Lower leg skin (tissue), 3 donors: ENCODE data around the gene XPNPEP3.

Experiments
- CTCF ChIP-seq, 3 donors: fragments of 450-650 bp; IDR thresholded peaks; one replicate each; pipeline ENCODE4 v1.5.1; 2016; ENCODE audit warnings: antibody characterized with exemption in 3 of 3, mild to moderate bottlenecking in 3 of 3, moderate library complexity in 2 of 3
- POLR2A ChIP-seq, 2 donors: fragments of 450-650 bp; IDR thresholded peaks; one replicate each; pipeline ENCODE4 v1.6.1; 2016 to 2017; ENCODE audit warnings: antibody characterized with exemption in 2 of 2, mild to moderate bottlenecking in 1 of 2, moderate library complexity in 1 of 2

GRCh38 chr22:40829131-40829530 lies 27.8 kb upstream of the XPNPEP3 start:
- TF ChIP-seq CTCF (IDR thresholded peaks at IDR 0.05) = no peak
- TF ChIP-seq POLR2A (IDR thresholded peaks at IDR 0.05) = no peak
